Activated naive CD4-positive, alpha-beta T cell treated with anti-CD3 and anti-CD28 coated beads, Interleukin-2, amount 10 ng/mL, durations not matched to agents 7 days and 5 days (primary cell): Measurements from ENCODE around the gene LOXHD1.

ENCODE experiments used
- CTCF ChIA-PET: fragments of 350-600 bp; sonication (Branson Sonifier 250); formaldehyde crosslinking; loops from one replicate; lab custom pipeline; 2021; ENCODE audit warnings: antibody characterized with exemption; lab: Charles Lee
- DNase-seq: peaks from one replicate; pipeline ENCODE4 v3.0.0-alpha.2; 2020
- H3K27ac Mint-ChIP-seq: one replicate; pipeline ENCODE4 v1.8.0; 2021; ENCODE audit warnings: mild to moderate bottlenecking, moderate library complexity, mixed read lengths
- H3K27me3 Mint-ChIP-seq: one replicate; pipeline ENCODE4 v1.8.0; 2021; ENCODE audit warnings: mild to moderate bottlenecking, mixed read lengths
- H3K36me3 Mint-ChIP-seq: one replicate; pipeline ENCODE4 v1.8.0; 2021; ENCODE audit warnings: mixed read lengths
- H3K4me1 Mint-ChIP-seq: one replicate; pipeline ENCODE4 v1.8.0; 2021; ENCODE audit warnings: mixed read lengths
- H3K4me3 Mint-ChIP-seq: one replicate; pipeline ENCODE4 v1.8.0; 2021; ENCODE audit warnings: mild to moderate bottlenecking, moderate library complexity, mixed read lengths
- H3K9me3 Mint-ChIP-seq: one replicate; pipeline ENCODE4 v1.8.0; 2021; ENCODE audit warnings: mixed read lengths

Gene LOXHD1

DNA sequence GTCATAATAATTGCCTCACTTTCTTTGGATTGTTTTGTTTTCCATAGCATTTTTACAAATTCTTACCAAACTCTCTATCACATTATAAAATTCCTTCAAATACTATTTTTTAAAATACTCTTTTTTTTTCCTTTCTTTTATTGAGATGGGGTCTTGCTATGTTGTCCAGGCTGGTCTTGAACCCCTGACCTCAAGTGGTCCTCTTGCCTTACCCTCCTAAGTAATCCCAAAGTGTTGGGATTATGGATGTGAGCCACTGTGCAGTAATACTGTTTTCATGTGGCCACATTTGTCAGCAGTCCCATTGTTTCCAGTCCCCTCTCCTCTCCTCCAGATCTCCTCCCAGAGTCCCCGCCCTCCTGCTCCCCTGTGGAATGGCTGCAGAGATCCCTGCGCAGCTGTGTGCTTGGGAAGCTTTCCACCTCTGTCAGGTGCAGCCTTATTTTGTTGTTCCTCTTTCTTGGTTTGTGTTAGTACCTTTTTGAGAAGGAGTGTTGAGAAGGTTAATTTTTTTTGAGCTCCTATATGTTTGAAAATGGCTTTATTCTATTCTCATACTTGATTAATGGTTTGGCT is 227.3 kb downstream of the LOXHD1 start:
- no peaks in the 10 kb centered on the region for H3K4me1 Mint-ChIP-seq
- H3K27ac Mint-ChIP-seq, result no peak overlapping the region
- no peaks in the 10 kb centered on the region for H3K9me3 Mint-ChIP-seq
- H3K36me3 Mint-ChIP-seq, result no peaks in the 10 kb centered on the region
- H3K27me3 Mint-ChIP-seq, result peaks cover 29% of the 10 kb centered on the region
- no peak overlapping the region for H3K4me3 Mint-ChIP-seq
- CTCF ChIA-PET, result no interaction called here
- DNase-seq, result no peak

DNA sequence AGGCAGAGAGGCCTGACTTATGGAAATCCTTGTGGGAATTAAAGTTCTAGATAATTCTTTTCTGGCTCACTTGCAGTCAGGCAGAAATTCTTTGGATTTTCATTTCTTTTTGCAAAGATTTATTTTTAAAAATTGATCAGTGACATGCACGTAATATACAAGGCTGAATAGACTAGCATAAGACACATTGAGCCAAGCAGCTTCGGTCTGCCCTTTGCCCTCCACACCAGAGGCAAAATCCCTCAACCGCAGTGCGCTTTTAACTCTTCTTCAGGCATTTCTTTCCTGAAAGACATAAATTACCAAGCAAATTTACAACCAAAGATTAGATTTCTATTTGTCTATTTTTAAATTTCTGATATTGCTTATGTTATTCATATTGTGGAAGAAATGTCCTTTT is 227.9 kb downstream of the LOXHD1 start:
- Mint-ChIP-seq H3K9me3 (no peaks in the 10 kb centered on the region), H3K4me3 (no peak overlapping the region), H3K27me3 (peaks cover 30% of the 10 kb centered on the region), H3K4me1 (no peaks in the 10 kb centered on the region), H3K27ac (no peak overlapping the region), H3K36me3 (no peaks in the 10 kb centered on the region)
- CTCF ChIA-PET, result no interaction called here
- DNase-seq, result no peak

DNA sequence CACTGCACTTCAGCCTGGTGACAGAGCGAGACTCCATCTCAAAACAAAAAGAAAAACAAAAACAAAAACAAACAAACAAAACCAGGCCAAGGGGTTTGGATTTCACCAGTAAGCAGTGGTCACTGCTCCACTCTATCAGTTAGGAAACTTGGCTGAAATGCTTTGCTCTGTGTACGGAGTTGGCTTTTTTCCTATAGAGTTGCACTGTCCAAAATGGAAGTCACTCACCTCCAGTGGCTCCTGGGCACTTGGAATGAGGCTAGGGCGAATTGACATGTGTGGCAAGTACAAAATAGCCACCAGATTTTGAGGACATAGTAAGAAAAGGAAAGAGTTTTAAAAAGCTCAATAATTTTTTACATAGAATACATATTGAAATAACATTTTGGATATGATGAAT is 228.7 kb downstream of the LOXHD1 start:
- CTCF ChIA-PET, result no interaction called here
- H3K27ac Mint-ChIP-seq, result no peak overlapping the region

GRCh38 chr18:46427216-46427995 is 229.6 kb downstream of the LOXHD1 start:
- DNase-seq, result no peak
- CTCF ChIA-PET, result interaction anchor here (0.6 kb wide), 1 partner anchor 690 kb away, joined by 3 read pairs; no protein-coding TSS in a partner anchor

More for the DNA sequence above, 228.7 kb downstream of the LOXHD1 start:
- no peak for DNase-seq
- H3K9me3 Mint-ChIP-seq, result no peaks in the 10 kb centered on the region
- no peaks in the 10 kb centered on the region for H3K36me3 Mint-ChIP-seq
- H3K4me3 Mint-ChIP-seq, result no peak overlapping the region
- H3K4me1 Mint-ChIP-seq, result no peaks in the 10 kb centered on the region
- H3K27me3 Mint-ChIP-seq, result peaks cover 32% of the 10 kb centered on the region

More at GRCh38 chr18:46427216-46427995, 229.6 kb downstream of the LOXHD1 start:
- Mint-ChIP-seq H3K4me3 (no peak overlapping the region), H3K9me3 (no peaks in the 10 kb centered on the region), H3K27ac (no peak overlapping the region), H3K27me3 (peaks cover 32% of the 10 kb centered on the region), H3K4me1 (no peaks in the 10 kb centered on the region), H3K36me3 (no peaks in the 10 kb centered on the region)
